GM12878 (cell line): ENCODE results near the gene GABRR3. TPM values are rescaled to one million over a fixed set of nuclear protein-coding genes. Genes with fewer than 3 reads are reported as not detected.

ENCODE experiments used
- ATAC-seq: fragments of 200-7000 bp; cut with Tn5 transposase; 3 replicates; pipeline ENCODE4 v1.9.1; 2020; ENCODE audit warnings: mild to moderate bottlenecking, moderate library complexity
- BruUV-seq: library from RNA; stranded (reverse); fragments of 400-500 nt; replicated peaks from 2 replicates; lab custom pipeline; 2021; lab: Mats Ljungman, UMichigan
- CTCF ChIA-PET: fragments of 300-600 bp; sonication (Branson Sonifier 250); formaldehyde crosslinking; extraction: SDS; loops from one replicate; lab custom pipeline; 2021; ENCODE audit warnings: inconsistent platforms; lab: Yijun Ruan, JAX
- POLR2A ChIA-PET: fragments of 350-600 bp; formaldehyde crosslinking; extraction: SDS; loops from one replicate; lab custom pipeline; 2021; ENCODE audit warnings: inconsistent platforms; lab: Charles Lee
- RAD21 ChIA-PET: fragments of 300-600 bp; sonication (Branson Sonifier 250); formaldehyde crosslinking; loops from one replicate; lab custom pipeline; 2023; ENCODE audit warnings: antibody characterized with exemption; ENCODE audit not compliant: unreplicated experiment; lab: Charles Lee
- SMC1A ChIA-PET: fragments of 300-600 bp; sonication (Branson Sonifier 250); formaldehyde crosslinking; loops from one replicate; lab custom pipeline; 2023; ENCODE audit not compliant: unreplicated experiment, uncharacterized antibody; lab: Charles Lee
- DNase-seq: peaks from one replicate; pipeline ENCODE4 v3.0.0-alpha.2; 2011; ENCODE audit warnings: low read depth, low spot score
- FAIRE-seq: peaks from 3 replicates; lab custom pipeline; 2011; peaks lifted over from hg19 to GRCh38; lab: Jason Lieb, UNC
- H2AFZ ChIP-seq: 2 replicates; pipeline ENCODE4 v1.6.0; 2011; ENCODE audit warnings: low read depth, low read length, control low read depth; ENCODE audit not compliant: control insufficient read depth
- H3K27ac ChIP-seq: 2 replicates; pipeline ENCODE4 v1.5.1; 2011; ENCODE audit warnings: control low read depth; ENCODE audit not compliant: control insufficient read depth, insufficient read depth
- H3K27me3 ChIP-seq, 2 experiments: replicated peaks in 1 of 2; 2 replicates each; pipeline versions ENCODE4 v1.6.0 to v1.6.1; 2011; ENCODE audit warnings: low read length in 1 of 2; ENCODE audit not compliant: control insufficient read depth in 2 of 2, insufficient read depth in 2 of 2
- H3K36me3 ChIP-seq, 2 experiments: 2 replicates each; pipeline ENCODE4 v1.5.1; 2011; ENCODE audit warnings: low read length in 1 of 2; ENCODE audit not compliant: control insufficient read depth in 2 of 2, insufficient read depth in 2 of 2
- H3K4me1 ChIP-seq: 2 replicates; pipeline ENCODE4 v1.6.1; 2011; ENCODE audit warnings: mild to moderate bottlenecking, low read length, moderate library complexity, mixed read lengths; ENCODE audit not compliant: control insufficient read depth, insufficient read depth
- H3K4me2 ChIP-seq: 2 replicates; pipeline ENCODE4 v1.6.0; 2011; ENCODE audit warnings: control low read depth; ENCODE audit not compliant: control insufficient read depth, insufficient read depth
- H3K4me3 ChIP-seq: fragments of 200-600 bp; sonication (generic); 2 replicates; pipeline ENCODE4 v1.5.1; 2016
- H3K79me2 ChIP-seq: 2 replicates; pipeline ENCODE4 v1.6.0; 2011; ENCODE audit warnings: low read length; ENCODE audit not compliant: control insufficient read depth, insufficient read depth
- H3K9ac ChIP-seq: 2 replicates; pipeline ENCODE4 v1.8.0; 2011; ENCODE audit warnings: low read length, control low read depth, mixed read lengths; ENCODE audit not compliant: control insufficient read depth, insufficient read depth
- H3K9me3 ChIP-seq: replicated peaks from 3 replicates; pipeline ENCODE4 v1.5.1; 2011; ENCODE audit warnings: mild to moderate bottlenecking, low read length; ENCODE audit not compliant: control insufficient read depth, insufficient read depth
- H4K20me1 ChIP-seq: 2 replicates; pipeline ENCODE4 v1.6.0; 2011; ENCODE audit not compliant: control insufficient read depth, insufficient read depth
- GABPA ChIP-seq: IDR thresholded peaks from 2 replicates; pipeline ENCODE4 v1.6.1; 2014; ENCODE audit warnings: antibody characterized with exemption, low read depth, mild to moderate bottlenecking, inconsistent platforms
- IKZF2 ChIP-seq, 2 experiments: fragments of 450-650 bp; IDR thresholded peaks; 2 replicates each; pipeline ENCODE4 v1.6.1; 2017; ENCODE audit warnings: mild to moderate bottlenecking in 2 of 2, moderate library complexity in 2 of 2
- JUNB ChIP-seq: IDR thresholded peaks from 2 replicates; pipeline ENCODE4 v1.6.1; 2016; ENCODE audit warnings: antibody characterized with exemption, mild to moderate bottlenecking
- MEF2A ChIP-seq: IDR thresholded peaks from 2 replicates; pipeline ENCODE4 v1.6.1; 2011; ENCODE audit warnings: low read depth, mild to moderate bottlenecking, low read length, moderate library complexity; ENCODE audit not compliant: insufficient read depth
- PML ChIP-seq: IDR thresholded peaks from 2 replicates; pipeline ENCODE4 v1.6.1; 2012; ENCODE audit warnings: low read length, inconsistent platforms
- POLR2A ChIP-seq: IDR thresholded peaks from 2 replicates; pipeline ENCODE4 v1.6.1; 2011; ENCODE audit warnings: low read depth, mild to moderate bottlenecking, low read length
- RCOR1 ChIP-seq: conservative IDR thresholded peaks from 2 replicates; pipeline ENCODE4 v1.6.1; 2012; ENCODE audit warnings: low read depth, low read length, improper control_type of control experiment
- REST ChIP-seq: IDR thresholded peaks from 2 replicates; pipeline ENCODE4 v1.6.1; 2012; ENCODE audit warnings: mild to moderate bottlenecking, low read depth, low read length
- RUNX3 ChIP-seq: IDR thresholded peaks from 2 replicates; pipeline ENCODE4 v1.6.1; 2012; ENCODE audit warnings: low read length, inconsistent platforms
- SMARCA5 ChIP-seq: fragments of 450-650 bp; IDR thresholded peaks from 2 replicates; pipeline ENCODE4 v1.6.1; 2017; ENCODE audit warnings: mild to moderate bottlenecking
- TCF12 ChIP-seq: IDR thresholded peaks from 2 replicates; pipeline ENCODE4 v1.6.1; 2011; ENCODE audit warnings: low read depth, mild to moderate bottlenecking, low read length
- YY1 ChIP-seq: IDR thresholded peaks from 2 replicates; pipeline ENCODE4 v1.6.1; 2011; ENCODE audit warnings: low read depth, mild to moderate bottlenecking, low read length
- ZBED1 ChIP-seq: IDR thresholded peaks from 2 replicates; pipeline ENCODE4 v1.6.1; 2016; ENCODE audit warnings: borderline replicate concordance
- ZBTB4 ChIP-seq: fragments of 450-650 bp; formaldehyde crosslinking; IDR thresholded peaks from 2 replicates; pipeline ENCODE4 v1.4.0; 2022; ENCODE audit warnings: mild to moderate bottlenecking, moderate library complexity
- WGBS: methylation state at CpG from one replicate; pipeline ENCODE4 v1.1.6; 2016; ENCODE audit warnings: low lambda C conversion rate; ENCODE audit not compliant: insufficient replicate concordance, insufficient coverage; ENCODE audit errors: missing lambda C conversion rate; 5-methylcytosine and 5-hydroxymethylcytosine counted together
- in situ Hi-C: fragments of 300-500 bp; cut with MboI; formaldehyde crosslinking; loops from 9 replicates; pipeline ENCODE4 v1.14.3; 2018; ENCODE audit warnings: mixed read lengths
- intact Hi-C: fragments of 100-400 bp; cut with micrococcal nuclease; formaldehyde crosslinking; loops from one replicate; pipeline ENCODE4 v1.14.2; 2022; ENCODE audit not compliant: unreplicated experiment
- polyA plus RNA-seq, 11 experiments: library from polyadenylated mRNA; depleted of rRNA in 4 of 11; unstranded in 6 of 11; stranded (reverse) in 5 of 11; fragments of >200 nt; fragmentation: Nextera tagmentation in 4 of 11; fragmentation: Illumina TruSeq in 1 of 11; extraction: Ambion mirVana in 4 of 11; extraction: Trizol in 1 of 11; gene quantifications; 1 replicate in 1 of 11; 2 replicates in 10 of 11; pipeline versions ENCODE4 v1.2.1 to v1.2.3, GENCODE V29; 2011 to 2016; ENCODE audit warnings: inconsistent platforms in 2 of 11, missing spikeins in 2 of 11, low read depth in 1 of 11
- total RNA-seq, 4 experiments: library from RNA; depleted of rRNA in 3 of 4; stranded (reverse); fragments of >200 nt in 3 of 4; fragmentation: Illumina TruSeq in 1 of 4; extraction: Trizol in 1 of 4; gene quantifications; 2 replicates each; pipeline versions ENCODE4 v1.2.1 to v1.2.3, GENCODE V29; 2013 to 2021
- TF ChIP-seq, protein P1 (sequence below): IDR thresholded peaks from 2 replicates; pipeline ENCODE4 v1.6.1; 2011; ENCODE audit warnings: mild to moderate bottlenecking, low read depth, low read length, moderate library complexity; ENCODE audit not compliant: insufficient replicate concordance
- TF ChIP-seq, protein P2 (sequence below): IDR thresholded peaks from 2 replicates; pipeline ENCODE4 v1.6.1; 2012; ENCODE audit warnings: low read depth, low read length, improper control_type of control experiment

The GABRR3 gene
- total and polyA plus RNA-seq, 10 of the 15 experiments (the other 5 are each of a cell fraction or from before 2014, with no cell fraction given) = not detected

DNA sequence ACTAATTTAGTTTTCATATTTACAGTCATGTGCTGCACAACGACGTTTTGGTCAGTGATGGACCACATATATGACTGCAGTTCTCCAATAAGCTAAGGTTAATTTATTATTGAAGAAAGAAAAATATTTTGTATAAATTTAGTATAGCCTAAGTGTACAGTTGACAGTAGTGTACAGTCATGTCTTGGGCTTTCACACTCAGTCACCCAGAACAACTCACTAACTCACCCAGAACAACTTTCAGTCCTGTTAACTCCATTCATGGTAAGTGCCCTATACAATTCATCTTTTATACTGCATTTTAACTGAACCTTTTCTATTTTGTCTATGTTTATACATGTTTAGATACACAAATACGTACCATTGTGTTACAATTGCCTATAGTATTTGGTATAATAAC, 3.8 kb upstream of the GABRR3 start:
- no TSS peak for BruUV-seq
- FAIRE-seq = peak; percentile 54
- Histone ChIP-seq H2AFZ (peak overlapping the region; percentile 99), H3K79me2 (no peaks in the 10 kb centered on the region), H3K9me3 (no peaks in the 10 kb centered on the region; the same call in 2 of the 3 replicates), H3K4me1 (no peaks in the 10 kb centered on the region), H3K4me3 (0 out of 2 replicates have a peak overlapping the region, but pooled peaks have one; percentile 66), H3K4me2 (peak overlapping the region; percentile 93; the same call in 1 of the 2 replicates), H3K36me3 (no peaks in the 10 kb centered on the region), H4K20me1 (no peaks in the 10 kb centered on the region), H3K9ac (no peak overlapping the region), H3K27ac (no peak overlapping the region), H3K27me3 (no peaks in the 10 kb centered on the region; a peak in 1 of 4 replicates)
- WGBS = 41% methylated on average over 3 of the region's 3 CpGs
- intact Hi-C loops (loop anchor here (1.0 to 5.0 kb wide), 6 partner anchors 146 to 774 kb away; partner anchors contain the start of gene CPOX), in situ Hi-C loops (loop anchor here (10.0 kb wide), 2 partner anchors 476 to 556 kb away; partner anchors contain the start of gene CPOX)
- ChIA-PET RAD21 (interaction anchor here (1.0 to 5.0 kb wide), 11 partner anchors 146 to 618 kb away, joined by 3 to 24 read pairs (median 4); no protein-coding TSS in a partner anchor), CTCF (interaction anchor here (0.7 to 6.4 kb wide), 47 partner anchors 10 to 778 kb away, joined by 3 to 112 read pairs (median 5); no protein-coding TSS in a partner anchor), POLR2A (no interaction called here), SMC1A (interaction anchor here (0.6 to 4.5 kb wide), 26 partner anchors 9 to 1715 kb away, joined by 3 to 41 read pairs (median 4); no protein-coding TSS in a partner anchor)
- ATAC-seq = peak; percentile 54
- no peak for DNase-seq
- TF ChIP-seq ZBED1 (no peak), PML (no peak), RCOR1 (no peak), IKZF2 (IDR thresholded peaks at IDR 0.05) (no peak), GABPA (no peak), YY1 (no peak), POLR2A (no peak), SMARCA5 (no peak), RUNX3 (no peak), JUNB (no peak), ZBTB4 (CRISPR knock-in tag) (no peak), TCF12 (no peak), REST (no peak), MEF2A (no peak)
- TF ChIP-seq, protein P1, sequence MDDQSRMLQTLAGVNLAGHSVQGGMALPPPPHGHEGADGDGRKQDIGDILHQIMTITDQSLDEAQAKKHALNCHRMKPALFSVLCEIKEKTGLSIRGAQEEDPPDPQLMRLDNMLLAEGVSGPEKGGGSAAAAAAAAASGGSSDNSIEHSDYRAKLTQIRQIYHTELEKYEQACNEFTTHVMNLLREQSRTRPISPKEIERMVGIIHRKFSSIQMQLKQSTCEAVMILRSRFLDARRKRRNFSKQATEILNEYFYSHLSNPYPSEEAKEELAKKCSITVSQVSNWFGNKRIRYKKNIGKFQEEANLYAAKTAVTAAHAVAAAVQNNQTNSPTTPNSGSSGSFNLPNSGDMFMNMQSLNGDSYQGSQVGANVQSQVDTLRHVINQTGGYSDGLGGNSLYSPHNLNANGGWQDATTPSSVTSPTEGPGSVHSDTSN = no peak
- TF ChIP-seq, protein P2, sequence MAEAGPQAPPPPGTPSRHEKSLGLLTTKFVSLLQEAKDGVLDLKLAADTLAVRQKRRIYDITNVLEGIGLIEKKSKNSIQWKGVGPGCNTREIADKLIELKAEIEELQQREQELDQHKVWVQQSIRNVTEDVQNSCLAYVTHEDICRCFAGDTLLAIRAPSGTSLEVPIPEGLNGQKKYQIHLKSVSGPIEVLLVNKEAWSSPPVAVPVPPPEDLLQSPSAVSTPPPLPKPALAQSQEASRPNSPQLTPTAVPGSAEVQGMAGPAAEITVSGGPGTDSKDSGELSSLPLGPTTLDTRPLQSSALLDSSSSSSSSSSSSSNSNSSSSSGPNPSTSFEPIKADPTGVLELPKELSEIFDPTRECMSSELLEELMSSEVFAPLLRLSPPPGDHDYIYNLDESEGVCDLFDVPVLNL = no peak
